ENCODE results near the gene SIRT7. TPM values are rescaled to one million over a fixed set of nuclear protein-coding genes. Genes with fewer than 3 reads are reported as not detected.

Gene SIRT7
- total RNA-seq, 4 donors from 2014 or later, result 82.5 to 130 (median 112) TPM

DNA sequence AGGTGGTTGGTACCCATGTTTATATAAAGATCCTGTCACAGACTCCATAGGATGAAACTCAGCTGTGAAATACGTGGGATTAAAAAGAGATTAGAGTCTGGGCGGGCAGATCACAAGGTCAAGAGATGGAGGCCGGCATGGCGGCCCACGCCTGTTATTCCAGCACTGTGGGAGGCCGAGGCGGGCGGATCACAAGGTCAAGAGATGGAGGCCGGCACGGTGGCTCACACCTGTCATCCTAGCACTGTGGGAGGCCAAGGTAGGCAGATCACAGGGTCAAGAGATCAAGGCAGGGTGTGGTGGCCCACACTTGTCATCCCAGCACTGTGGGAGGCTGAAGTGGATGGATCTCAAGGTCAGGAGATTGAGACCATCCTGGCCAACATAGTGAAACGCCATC is 22.6 kb downstream of the SIRT7 start:
- no peak for DNase-seq
- Histone ChIP-seq H3K36me3 (peaks cover 0 to 62% (median 0%) of the 10 kb centered on the region in 3 donors), H3K27ac (no peak overlapping the region), H3K9me3 (no peaks in the 10 kb centered on the region), H3K4me3 (no peak overlapping the region), H3K4me1 (peaks cover 0 to 15% (median 3%) of the 10 kb centered on the region in 4 donors), H3K27me3 (no peaks in the 10 kb centered on the region)
- TF ChIP-seq POLR2A (IDR thresholded peaks at IDR 0.05), result no peak
- TF ChIP-seq, protein P1, sequence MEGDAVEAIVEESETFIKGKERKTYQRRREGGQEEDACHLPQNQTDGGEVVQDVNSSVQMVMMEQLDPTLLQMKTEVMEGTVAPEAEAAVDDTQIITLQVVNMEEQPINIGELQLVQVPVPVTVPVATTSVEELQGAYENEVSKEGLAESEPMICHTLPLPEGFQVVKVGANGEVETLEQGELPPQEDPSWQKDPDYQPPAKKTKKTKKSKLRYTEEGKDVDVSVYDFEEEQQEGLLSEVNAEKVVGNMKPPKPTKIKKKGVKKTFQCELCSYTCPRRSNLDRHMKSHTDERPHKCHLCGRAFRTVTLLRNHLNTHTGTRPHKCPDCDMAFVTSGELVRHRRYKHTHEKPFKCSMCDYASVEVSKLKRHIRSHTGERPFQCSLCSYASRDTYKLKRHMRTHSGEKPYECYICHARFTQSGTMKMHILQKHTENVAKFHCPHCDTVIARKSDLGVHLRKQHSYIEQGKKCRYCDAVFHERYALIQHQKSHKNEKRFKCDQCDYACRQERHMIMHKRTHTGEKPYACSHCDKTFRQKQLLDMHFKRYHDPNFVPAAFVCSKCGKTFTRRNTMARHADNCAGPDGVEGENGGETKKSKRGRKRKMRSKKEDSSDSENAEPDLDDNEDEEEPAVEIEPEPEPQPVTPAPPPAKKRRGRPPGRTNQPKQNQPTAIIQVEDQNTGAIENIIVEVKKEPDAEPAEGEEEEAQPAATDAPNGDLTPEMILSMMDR (IDR thresholded peaks at IDR 0.05), result no peak

DNA sequence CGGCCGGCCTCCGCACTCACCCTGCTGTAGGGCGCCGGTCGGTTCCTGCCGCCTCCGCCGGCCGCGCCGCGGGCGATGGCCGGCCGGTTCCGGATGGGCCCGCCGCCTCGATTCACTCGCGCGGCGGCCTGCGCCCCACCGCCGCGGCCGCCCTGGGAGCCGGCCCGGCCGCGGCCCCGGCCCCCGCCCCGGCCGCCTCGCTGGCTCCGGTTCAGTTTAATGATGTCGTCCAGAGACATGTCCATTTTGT is 26.7 kb downstream of the SIRT7 start:
- Histone ChIP-seq H3K36me3 (peaks cover 0 to 58% (median 3%) of the 10 kb centered on the region in 3 donors), H3K9me3 (no peaks in the 10 kb centered on the region), H3K4me3 (peak overlapping the region; percentile 87 to 100 (median 94)), H3K4me1 (peaks cover 0 to 23% (median 8%) of the 10 kb centered on the region in 4 donors), H3K27me3 (no peaks in the 10 kb centered on the region), H3K27ac (peak overlapping the region; percentile 91 to 98 (median 94))
- TF ChIP-seq, protein P1 (IDR thresholded peaks at IDR 0.05), result no peak
- no peak for TF ChIP-seq POLR2A (IDR thresholded peaks at IDR 0.05)
- DNase-seq, result no peak

DNA sequence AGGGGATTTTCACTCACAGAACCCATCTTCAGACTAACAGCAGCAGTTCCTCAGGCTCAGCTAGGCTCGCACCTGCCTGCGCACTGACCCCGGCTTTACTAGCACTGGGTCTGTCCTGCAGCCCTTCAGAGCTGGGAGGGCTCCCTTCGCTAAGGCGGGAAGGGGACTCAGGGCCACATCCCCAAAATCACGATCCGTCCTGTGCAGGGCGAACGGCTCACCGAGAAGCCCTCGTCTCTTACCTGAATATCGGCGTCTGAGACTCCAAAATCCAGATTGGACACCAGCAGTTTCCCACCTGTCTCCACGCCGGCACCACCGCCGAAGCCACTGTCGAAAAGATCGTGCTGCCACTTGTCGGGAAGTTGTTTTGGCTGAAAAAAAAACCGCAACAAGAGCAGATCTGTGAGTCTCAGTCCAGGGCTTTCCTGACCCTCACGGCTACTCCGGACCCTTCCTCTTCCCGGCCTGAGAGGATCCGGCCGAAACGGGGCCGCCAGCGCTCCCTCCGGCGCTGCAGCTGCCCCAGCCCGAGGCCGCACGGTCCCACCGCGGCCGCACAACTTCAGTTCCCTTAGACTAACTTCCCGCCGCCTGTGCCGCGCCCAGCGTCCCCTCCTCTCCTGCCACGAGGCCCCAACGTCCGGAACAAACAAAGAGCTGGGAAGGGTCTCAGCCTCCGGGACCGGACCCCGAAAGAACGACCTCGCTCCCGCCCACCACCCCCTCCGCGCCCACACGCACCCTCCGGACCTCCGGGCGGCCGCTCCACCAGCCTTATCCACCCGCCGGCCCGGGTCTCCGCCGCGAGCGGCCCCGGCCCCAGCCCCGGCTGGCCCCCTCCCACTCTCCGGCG is 27.3 kb downstream of the SIRT7 start:
- peaks cover 0 to 58% (median 3%) of the 10 kb centered on the region in 3 donors for H3K36me3 ChIP-seq
- H3K27ac ChIP-seq, result peak overlapping the region; percentile 91 to 98 (median 94)
- no peaks in the 10 kb centered on the region for H3K27me3 ChIP-seq
- DNase-seq, result no peak
- H3K4me3 ChIP-seq, result peak overlapping the region; percentile 87 to 100 (median 94)
- no peak for TF ChIP-seq POLR2A (IDR thresholded peaks at IDR 0.05)
- TF ChIP-seq, protein P1 (IDR thresholded peaks at IDR 0.05), result no peak
- peaks cover 0 to 23% (median 8%) of the 10 kb centered on the region in 4 donors for H3K4me1 ChIP-seq
- H3K9me3 ChIP-seq, result no peaks in the 10 kb centered on the region

DNA sequence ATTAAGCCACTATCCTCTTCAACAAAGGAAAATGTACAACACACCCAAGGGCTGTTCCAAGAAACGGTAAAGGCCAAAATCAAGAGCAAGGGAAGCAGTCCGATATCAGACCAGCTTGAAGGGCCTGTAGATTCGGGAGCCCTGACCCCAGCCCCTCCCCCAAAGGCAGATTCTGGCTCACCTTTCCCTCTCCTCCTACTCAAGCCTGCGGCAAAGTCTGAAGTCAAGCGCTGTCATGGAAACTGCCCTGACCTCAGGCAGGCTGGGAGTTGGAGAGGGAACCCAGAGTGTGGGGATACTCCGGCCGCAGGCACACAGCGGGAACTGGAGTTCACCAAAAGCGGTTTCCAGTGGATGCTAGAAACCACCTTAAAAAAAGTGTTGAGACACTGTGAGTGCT is 28.4 kb downstream of the SIRT7 start:
- peaks cover 0 to 23% (median 8%) of the 10 kb centered on the region in 4 donors for H3K4me1 ChIP-seq
- H3K4me3 ChIP-seq, result no peak overlapping the region
- TF ChIP-seq POLR2A (IDR thresholded peaks at IDR 0.05), result no peak
- TF ChIP-seq, protein P1 (IDR thresholded peaks at IDR 0.05), result no peak
- peaks cover 0 to 55% (median 3%) of the 10 kb centered on the region in 3 donors for H3K36me3 ChIP-seq
- no peak for DNase-seq
- no peaks in the 10 kb centered on the region for H3K27me3 ChIP-seq
- no peaks in the 10 kb centered on the region for H3K9me3 ChIP-seq
- H3K27ac ChIP-seq, result no peak overlapping the region

DNA sequence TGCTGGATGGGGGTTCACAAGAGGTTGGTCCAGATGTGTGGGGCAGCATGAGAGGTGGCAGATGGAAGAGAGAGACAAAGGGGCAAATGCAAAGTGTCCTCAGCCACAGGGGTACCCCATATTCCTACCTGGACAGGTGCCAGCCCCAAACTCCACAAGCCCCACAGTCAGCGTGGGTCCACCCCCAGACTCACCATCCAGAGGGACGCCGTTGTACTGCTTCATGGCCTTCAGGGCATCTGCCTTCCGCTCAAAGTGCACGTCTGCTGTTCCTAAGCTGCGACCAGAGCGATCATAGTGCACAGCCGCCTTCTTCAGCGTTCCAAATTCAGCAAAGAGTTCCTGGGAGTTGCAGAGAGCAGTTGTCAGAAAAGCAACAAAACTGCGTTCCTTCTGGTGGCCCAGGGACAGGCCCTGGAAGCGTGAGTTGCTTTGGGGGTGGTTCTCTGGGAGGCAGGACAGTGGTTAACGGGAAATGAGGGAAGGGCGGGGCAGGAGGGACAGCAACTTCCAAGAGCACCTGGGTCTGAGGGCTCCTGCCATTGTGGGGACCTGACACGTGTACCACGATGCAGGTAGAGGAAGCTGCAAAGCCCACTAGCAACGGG is 28.9 kb downstream of the SIRT7 start:
- peaks cover 0 to 23% (median 8%) of the 10 kb centered on the region in 4 donors for H3K4me1 ChIP-seq
- TF ChIP-seq, protein P1 (IDR thresholded peaks at IDR 0.05), result no peak
- TF ChIP-seq POLR2A (IDR thresholded peaks at IDR 0.05), result no peak
- no peak overlapping the region for H3K27ac ChIP-seq
- no peaks in the 10 kb centered on the region for H3K27me3 ChIP-seq
- peaks cover 0 to 55% (median 3%) of the 10 kb centered on the region in 3 donors for H3K36me3 ChIP-seq
- H3K9me3 ChIP-seq, result no peaks in the 10 kb centered on the region
- no peak for DNase-seq
- no peak overlapping the region for H3K4me3 ChIP-seq
